Subcutaneous adipose tissue (tissue), 4 donors: ENCODE results near the gene FYB1. TPM values are rescaled to one million over a fixed set of nuclear protein-coding genes. Genes with fewer than 3 reads are reported as not detected.

Experiments
- total RNA-seq, 4 donors: library from RNA; depleted of rRNA; stranded (reverse); fragments of >200 nt; gene quantifications; one replicate each; pipeline ENCODE4 v1.1.0, GENCODE V29; 2016
- TF ChIP-seq, protein P1 (sequence below): fragments of 450-650 bp; IDR thresholded peaks from one replicate; pipeline ENCODE4 v1.5.1; 2016; ENCODE audit warnings: low read depth, mild to moderate bottlenecking, control low read depth, antibody characterized with exemption, moderate library complexity

The FYB1 gene
- total RNA-seq, 4 donors from 2014 or later: 7.5 to 80.6 (median 26.7) TPM

DNA sequence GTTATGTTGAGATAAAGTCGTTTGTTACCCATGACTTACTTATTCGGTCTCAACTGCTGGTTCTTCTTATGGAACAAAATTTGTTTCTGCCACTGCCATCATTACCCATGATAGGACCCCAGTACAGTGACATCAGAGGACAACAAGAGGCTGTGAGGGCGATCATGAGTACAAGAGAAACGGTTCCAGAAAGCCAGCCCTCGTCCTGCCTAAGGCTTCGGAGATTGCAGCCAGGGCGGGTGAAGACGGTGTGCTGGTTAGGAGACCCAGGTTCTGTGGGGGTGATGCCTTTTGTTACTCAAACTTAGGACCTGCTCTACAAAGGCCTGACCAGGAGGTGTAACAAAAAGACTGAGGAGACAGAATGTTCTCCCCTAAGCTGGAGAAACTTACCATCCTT, 10.9 kb downstream of the FYB1 start:
- TF ChIP-seq, protein P1, sequence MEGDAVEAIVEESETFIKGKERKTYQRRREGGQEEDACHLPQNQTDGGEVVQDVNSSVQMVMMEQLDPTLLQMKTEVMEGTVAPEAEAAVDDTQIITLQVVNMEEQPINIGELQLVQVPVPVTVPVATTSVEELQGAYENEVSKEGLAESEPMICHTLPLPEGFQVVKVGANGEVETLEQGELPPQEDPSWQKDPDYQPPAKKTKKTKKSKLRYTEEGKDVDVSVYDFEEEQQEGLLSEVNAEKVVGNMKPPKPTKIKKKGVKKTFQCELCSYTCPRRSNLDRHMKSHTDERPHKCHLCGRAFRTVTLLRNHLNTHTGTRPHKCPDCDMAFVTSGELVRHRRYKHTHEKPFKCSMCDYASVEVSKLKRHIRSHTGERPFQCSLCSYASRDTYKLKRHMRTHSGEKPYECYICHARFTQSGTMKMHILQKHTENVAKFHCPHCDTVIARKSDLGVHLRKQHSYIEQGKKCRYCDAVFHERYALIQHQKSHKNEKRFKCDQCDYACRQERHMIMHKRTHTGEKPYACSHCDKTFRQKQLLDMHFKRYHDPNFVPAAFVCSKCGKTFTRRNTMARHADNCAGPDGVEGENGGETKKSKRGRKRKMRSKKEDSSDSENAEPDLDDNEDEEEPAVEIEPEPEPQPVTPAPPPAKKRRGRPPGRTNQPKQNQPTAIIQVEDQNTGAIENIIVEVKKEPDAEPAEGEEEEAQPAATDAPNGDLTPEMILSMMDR: no peak

DNA sequence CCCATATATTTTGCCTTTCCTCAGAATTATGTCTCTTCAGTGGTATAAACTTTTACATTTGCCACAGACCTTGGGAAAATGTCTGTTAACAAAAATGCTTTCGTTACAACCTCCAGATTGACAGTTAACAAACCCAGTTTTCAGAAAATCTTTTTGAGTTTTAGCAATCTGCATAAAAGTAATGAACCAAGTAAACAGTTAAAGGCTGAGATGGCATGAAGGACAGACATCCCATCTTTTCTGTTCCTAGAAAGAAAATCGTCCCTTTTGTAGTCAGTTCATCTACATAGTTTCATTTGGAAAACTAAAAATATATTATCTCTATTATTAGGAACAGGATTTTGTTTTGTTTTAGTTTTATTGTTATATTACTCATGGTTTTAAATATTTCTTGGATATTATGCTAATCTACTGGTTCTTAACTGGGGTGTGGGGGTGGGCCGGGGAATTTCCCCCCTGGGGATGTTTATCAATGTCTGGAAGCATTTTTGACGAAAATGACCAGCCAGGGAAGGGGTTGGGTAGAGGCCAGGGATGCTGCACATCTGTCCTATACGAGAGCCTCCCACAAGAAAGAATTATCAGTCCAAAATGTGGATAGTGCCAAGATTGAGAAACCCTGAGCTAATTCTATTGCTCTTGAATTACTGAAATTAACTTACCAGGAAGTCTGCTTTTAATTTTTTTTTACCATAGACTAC, 11.9 kb downstream of the FYB1 start:
- TF ChIP-seq, protein P1: no peak

DNA sequence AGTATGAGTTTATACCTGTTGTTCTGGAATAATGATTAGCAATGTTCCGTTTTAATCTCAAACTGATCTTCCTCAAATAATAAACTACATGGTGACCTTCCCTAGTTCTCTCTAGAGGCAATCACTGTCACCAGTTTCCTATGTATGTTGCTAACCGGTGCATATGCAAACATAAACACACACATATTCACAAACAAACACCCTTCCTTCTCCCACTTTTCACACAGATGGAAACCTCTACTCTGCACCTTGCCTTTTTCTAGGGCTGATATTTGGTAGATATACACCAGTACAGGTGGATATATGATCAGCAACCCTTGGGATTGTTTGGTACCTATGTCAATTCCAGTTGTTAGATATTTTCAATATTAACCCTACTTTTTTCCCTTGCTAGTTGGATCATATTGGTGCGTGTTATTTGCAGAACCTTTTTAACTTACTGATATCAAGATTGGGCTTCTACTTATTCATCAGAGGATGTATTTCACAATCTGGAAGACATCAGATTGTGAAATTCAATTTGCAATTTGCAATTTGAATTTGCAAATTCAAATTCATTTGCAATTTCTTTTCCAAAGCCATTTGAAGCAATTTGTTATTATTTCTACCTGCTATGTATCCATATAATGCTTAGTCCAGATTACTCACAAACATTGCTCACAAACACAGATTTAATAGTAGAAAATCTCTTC, 12.6 kb downstream of the FYB1 start:
- TF ChIP-seq, protein P1: no peak

DNA sequence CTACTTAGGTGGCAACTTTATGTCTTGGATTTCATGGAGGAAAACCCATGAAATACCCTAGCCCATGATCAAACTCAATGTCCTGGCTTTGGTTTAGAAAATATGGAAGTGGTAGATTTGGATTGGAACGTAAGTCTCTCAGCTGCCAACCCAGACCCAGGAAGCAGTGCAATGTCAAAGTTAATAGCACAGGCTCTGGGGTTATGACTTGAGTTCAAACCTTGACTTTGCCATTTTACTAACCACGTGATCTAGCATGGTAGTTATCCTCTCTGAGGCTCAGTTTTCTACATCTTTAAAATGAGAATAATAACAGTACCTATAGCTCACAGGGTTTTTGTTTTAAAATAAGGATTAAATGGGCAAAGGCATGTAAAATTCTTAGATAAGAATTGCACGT, 13.8 kb downstream of the FYB1 start:
- TF ChIP-seq, protein P1: no peak

DNA sequence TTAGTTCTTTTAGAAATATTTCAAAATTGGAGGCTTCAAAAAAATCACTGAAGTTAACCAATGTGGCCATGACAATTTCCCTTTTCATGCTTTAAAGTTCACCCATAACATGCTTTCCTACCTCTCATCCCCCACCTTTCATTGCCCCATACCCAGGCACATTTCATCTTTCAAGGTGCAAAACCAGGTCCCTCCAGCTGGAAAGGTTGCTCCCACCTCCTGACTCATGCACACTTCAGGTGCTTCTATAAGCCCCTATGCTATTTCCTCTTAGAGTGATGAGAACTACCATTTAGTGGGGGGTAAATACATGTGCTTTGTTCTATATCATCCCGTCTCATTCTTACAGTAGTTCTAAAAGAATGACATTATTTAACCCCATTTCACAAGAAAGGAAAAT, 15.4 kb downstream of the FYB1 start:
- TF ChIP-seq, protein P1: no peak

DNA sequence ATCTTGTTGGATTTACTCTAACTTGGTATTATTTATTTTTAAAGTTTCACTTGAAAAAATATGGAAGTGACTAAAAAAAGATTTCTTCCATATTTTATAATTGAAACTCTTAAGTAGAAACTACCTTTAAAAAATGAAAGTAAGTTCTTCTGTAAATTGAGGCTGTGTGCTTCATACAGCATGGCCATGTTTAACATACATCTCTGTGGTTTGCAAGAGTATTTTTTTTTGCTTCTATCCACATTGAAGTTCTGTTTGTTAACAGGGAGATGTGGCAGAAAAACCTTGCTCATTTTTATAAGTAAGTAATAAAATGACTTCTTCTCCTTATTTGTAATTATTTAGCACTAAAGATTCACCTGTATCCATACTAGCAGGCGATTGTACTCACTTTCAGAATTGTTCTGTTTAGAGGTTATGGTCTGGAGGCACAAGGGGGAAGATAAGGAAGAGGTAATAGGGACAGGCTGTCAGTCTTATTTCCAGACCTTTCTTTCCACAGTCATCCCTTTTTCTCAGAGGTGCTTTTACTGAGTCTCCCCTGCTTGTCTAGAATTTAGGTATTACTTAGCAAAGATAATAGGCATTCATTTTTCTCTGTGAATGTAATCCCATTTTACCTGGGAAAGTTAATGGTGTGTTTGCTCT, 16.0 kb downstream of the FYB1 start:
- TF ChIP-seq, protein P1: no peak

DNA sequence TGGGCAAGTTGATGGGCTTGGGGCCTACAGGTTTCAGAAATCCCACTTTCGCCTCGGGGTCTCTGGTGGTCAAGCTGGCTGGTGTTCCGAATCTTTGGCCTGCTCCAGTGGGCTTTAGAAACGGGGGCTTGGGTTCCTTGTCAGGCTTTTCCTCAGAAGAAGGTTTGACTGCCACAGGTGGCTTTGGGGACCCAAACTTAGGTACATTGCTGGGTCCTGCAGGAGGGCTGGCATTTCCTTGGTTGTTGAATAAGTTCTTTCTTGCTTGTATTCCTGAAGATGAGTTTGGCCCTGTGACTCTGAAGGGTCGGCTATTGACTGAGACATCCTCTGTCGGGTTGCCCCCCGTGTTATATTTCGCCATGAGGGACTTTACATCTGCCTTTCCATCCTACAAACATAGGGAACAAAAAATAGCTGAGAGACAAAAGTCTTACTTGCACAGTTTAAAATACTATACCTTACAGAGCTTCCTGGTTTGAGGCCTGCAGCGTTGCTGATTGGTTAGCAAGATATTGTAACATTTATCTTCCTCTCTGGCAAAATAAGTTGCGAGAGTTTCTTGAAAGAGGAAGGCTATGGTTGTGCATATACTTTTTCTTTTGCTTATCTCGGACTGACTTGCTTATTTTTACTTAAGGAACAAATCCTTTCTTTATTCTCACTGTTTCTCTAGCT, 16.6 kb downstream of the FYB1 start:
- TF ChIP-seq, protein P1: no peak
